Mucosa of descending colon (tissue), 3 donors: ENCODE results near the gene MAP2. TPM values are rescaled to one million over a fixed set of nuclear protein-coding genes. Genes with fewer than 3 reads are reported as not detected.

ENCODE experiments used
- ATAC-seq: fragments of 200-7000 bp; cut with Tn5 transposase; one replicate; pipeline ENCODE4 v1.9.1; 2020; ENCODE audit warnings: mild to moderate bottlenecking, moderate library complexity
- DNase-seq, 3 donors: peaks; one replicate each; pipeline ENCODE4 v3.0.0-alpha.2; 2020
- H3K36me3 ChIP-seq: fragments of 200-600 bp; one replicate; pipeline ENCODE4 v1.8.0; 2021; ENCODE audit warnings: low read depth, mild to moderate bottlenecking
- H3K4me1 ChIP-seq: fragments of 200-600 bp; one replicate; pipeline ENCODE4 v1.8.0; 2021; ENCODE audit warnings: low read depth, mild to moderate bottlenecking
- H3K4me3 ChIP-seq: fragments of 200-600 bp; one replicate; pipeline ENCODE4 v1.8.0; 2021; ENCODE audit warnings: mild to moderate bottlenecking
- H3K9me3 ChIP-seq: fragments of 200-600 bp; one replicate; pipeline ENCODE4 v1.8.0; 2021; ENCODE audit warnings: mild to moderate bottlenecking
- CTCF ChIP-seq: fragments of 200-600 bp; IDR thresholded peaks from one replicate; pipeline ENCODE4 v1.8.0; 2022; ENCODE audit warnings: antibody characterized with exemption, mild to moderate bottlenecking
- intact Hi-C, 2 donors: fragments of 100-400 bp; cut with DNase I in 1 of 2; cut with micrococcal nuclease in 1 of 2; formaldehyde crosslinking; loops; one replicate each; pipeline versions ENCODE4 v1.11.0 to v1.11.1; 2022; cut with DNase I, micrococcal nuclease
- total RNA-seq, 3 donors: library from RNA; stranded (reverse); fragmentation: NEBNext Ultra II Directional in 2 of 3; extraction: Animal tissue kit (Norgen Biotek cat#: 25700) in 2 of 3; gene quantifications; one replicate each; pipeline versions ENCODE4 v1.2.1 to v1.2.4, GENCODE V29; 2021 to 2023
- donor health status: DM: no; HTN: no; CAD: no; lungs with moderate emphysema.
- donor health status: DM: no; HTN: no; CAD: no.
- donor health status: DM: no; HTN: yes; CAD: no.

Gene MAP2
- total RNA-seq, 3 donors from 2014 or later, result 2.3 to 8.4 (median 2.5) TPM

DNA sequence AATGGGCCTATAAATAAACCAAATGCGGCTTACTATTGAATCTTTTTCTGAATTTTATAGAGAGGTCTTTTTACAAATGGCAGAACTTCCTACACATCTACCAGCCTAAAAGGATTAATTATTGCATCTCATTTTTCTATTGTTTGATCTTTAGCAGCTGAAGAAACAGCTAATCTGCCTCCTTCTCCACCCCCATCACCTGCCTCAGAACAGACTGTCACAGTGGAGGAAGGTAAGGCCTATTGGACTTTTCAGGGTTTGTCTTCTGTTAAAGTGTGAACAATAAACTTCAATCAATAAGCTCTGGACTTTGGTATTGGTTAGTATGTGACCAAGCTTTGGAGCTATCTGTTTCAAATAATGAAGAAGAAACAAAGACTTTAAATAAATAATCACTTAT lies 256.7 kb downstream of the MAP2 start:
- H3K9me3 ChIP-seq, result no peaks in the 10 kb centered on the region
- no peak overlapping the region for H3K4me3 ChIP-seq
- DNase-seq (no peak), ATAC-seq (no peak)
- TF ChIP-seq CTCF, result no peak
- intact Hi-C loops, result no loop called here
- H3K4me1 ChIP-seq, result no peaks in the 10 kb centered on the region
- no peaks in the 10 kb centered on the region for H3K36me3 ChIP-seq

DNA sequence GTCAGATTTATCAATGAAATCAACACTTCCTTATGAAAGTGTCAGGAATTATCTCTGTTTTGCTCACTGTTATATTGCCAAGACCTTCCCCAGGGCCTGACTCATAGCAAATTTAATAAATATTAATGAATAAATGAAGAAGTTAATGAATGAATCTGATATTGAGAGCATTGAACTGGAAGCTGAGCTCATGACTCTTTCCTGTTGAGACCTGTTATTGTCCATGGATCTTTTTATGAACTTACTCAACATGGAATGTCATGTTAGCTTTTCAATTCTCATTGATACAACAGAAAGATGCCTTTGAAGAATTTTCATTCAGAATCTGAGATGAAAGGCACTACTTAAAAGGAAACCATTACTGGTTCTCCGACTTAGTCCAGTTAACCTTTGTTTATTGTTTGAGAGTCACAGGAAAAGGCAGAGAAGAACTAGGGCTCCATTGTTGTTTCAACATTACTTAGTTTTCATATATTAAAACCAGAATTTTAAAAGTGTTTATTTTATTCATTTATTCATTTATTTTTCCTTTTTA lies 257.4 kb downstream of the MAP2 start:
- no peak for TF ChIP-seq CTCF
- DNase-seq (no peak), ATAC-seq (no peak)
- intact Hi-C loops, result no loop called here
- Histone ChIP-seq H3K4me3 (no peak overlapping the region), H3K4me1 (no peaks in the 10 kb centered on the region), H3K36me3 (no peaks in the 10 kb centered on the region), H3K9me3 (no peaks in the 10 kb centered on the region)

DNA sequence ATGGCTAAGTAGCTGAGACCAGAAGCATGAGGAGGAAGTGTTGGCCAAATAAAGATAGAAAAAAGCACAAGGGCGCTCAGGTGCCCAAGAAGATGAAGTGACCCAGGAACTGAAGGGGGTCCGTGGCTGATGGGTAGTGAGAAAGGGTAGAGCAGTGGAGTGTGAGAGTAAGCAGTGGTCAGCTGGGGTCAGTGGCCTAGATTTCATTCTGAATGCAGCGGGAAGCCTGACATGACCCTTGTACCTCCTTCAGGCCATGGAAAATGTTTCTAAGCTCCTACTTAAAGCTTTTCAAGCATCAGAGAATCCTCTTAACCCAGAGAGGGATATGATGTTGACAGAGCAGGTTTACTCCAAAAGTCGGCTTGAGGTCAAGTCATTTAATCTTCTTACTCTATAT lies 258.8 kb downstream of the MAP2 start:
- ATAC-seq (no peak), DNase-seq (no peak)
- Histone ChIP-seq H3K4me3 (no peak overlapping the region), H3K9me3 (no peaks in the 10 kb centered on the region), H3K4me1 (no peaks in the 10 kb centered on the region), H3K36me3 (no peaks in the 10 kb centered on the region)
- no peak for TF ChIP-seq CTCF
- intact Hi-C loops, result no loop called here

- intact Hi-C loops, result no loop called here
Observed at GRCh38 chr2:209685340-209685739, 261.5 kb downstream of the MAP2 start.

GRCh38 chr2:209685963-209686362 lies 262.1 kb downstream of the MAP2 start:
- ATAC-seq (no peak), DNase-seq (no peak)
- no peaks in the 10 kb centered on the region for H3K9me3 ChIP-seq
- H3K36me3 ChIP-seq, result no peaks in the 10 kb centered on the region
- intact Hi-C loops, result no loop called here
- no peak overlapping the region for H3K4me3 ChIP-seq
- no peaks in the 10 kb centered on the region for H3K4me1 ChIP-seq
- no peak for TF ChIP-seq CTCF

More at GRCh38 chr2:209685340-209685739, 261.5 kb downstream of the MAP2 start:
- TF ChIP-seq CTCF, result no peak
- no peak for DNase-seq
- H3K4me1 ChIP-seq, result no peaks in the 10 kb centered on the region
- no peak overlapping the region for H3K4me3 ChIP-seq
- no peaks in the 10 kb centered on the region for H3K9me3 ChIP-seq
- no peak for ATAC-seq
- no peaks in the 10 kb centered on the region for H3K36me3 ChIP-seq

- no peaks in the 10 kb centered on the region for H3K36me3 ChIP-seq
- DNase-seq (no peak), ATAC-seq (no peak)
- H3K4me3 ChIP-seq, result no peak overlapping the region
- H3K4me1 ChIP-seq, result no peaks in the 10 kb centered on the region
- intact Hi-C loops, result no loop called here
- no peaks in the 10 kb centered on the region for H3K9me3 ChIP-seq
- no peak for TF ChIP-seq CTCF
Observed at GRCh38 chr2:209686448-209686847, 262.6 kb downstream of the MAP2 start.
